HG02852 (cell line): Measurements from ENCODE around the gene WDR11.
A peak's percentile ranks its signal among the peaks of the same experiment; 100 is the strongest.
"Not testable (repeated sequence)": the region's sequence is repeated elsewhere in the genome, so short reads cannot be mapped to it uniquely, and the experiment has no call there.

Experiments
- ATAC-seq: cut with Tn5 transposase; IDR thresholded peaks from one replicate; pipeline ENCODE4 v1.9.1; 2021; ENCODE audit warnings: mild to moderate bottlenecking, moderate library complexity; ENCODE audit not compliant: unreplicated experiment

The WDR11 gene

GRCh38 chr10:120854388-120854787, 3.2 kb downstream of the WDR11 start:
- ATAC-seq = no peak

- ATAC-seq = no peak
Observed at GRCh38 chr10:120861178-120861855, 10.2 kb downstream of the WDR11 start.

GRCh38 chr10:120873741-120874140, 22.6 kb downstream of the WDR11 start:
- ATAC-seq = no peak

GRCh38 chr10:120883071-120883470, 31.9 kb downstream of the WDR11 start:
- ATAC-seq = no peak

GRCh38 chr10:120887482-120887881, 36.3 kb downstream of the WDR11 start:
- no peak for ATAC-seq

GRCh38 chr10:120891365-120891764, 40.2 kb downstream of the WDR11 start:
- no peak for ATAC-seq

- ATAC-seq = no peak
Observed at GRCh38 chr10:120894556-120894955, 43.4 kb downstream of the WDR11 start.

- ATAC-seq = no peak
Observed at GRCh38 chr10:120897343-120897742, 46.2 kb downstream of the WDR11 start.

GRCh38 chr10:120905268-120905667, 54.1 kb downstream of the WDR11 start:
- no peak for ATAC-seq

- ATAC-seq = no peak
Observed at GRCh38 chr10:120917521-120918250, 66.5 kb downstream of the WDR11 start.

GRCh38 chr10:120923886-120924285, 72.7 kb downstream of the WDR11 start:
- not testable (repeated sequence) for ATAC-seq

GRCh38 chr10:120926611-120927010, 75.4 kb downstream of the WDR11 start:
- no peak for ATAC-seq

GRCh38 chr10:120927352-120927751, 76.2 kb downstream of the WDR11 start:
- ATAC-seq = no peak

- no peak for ATAC-seq
Observed at GRCh38 chr10:120929166-120929565, 78.0 kb downstream of the WDR11 start.

GRCh38 chr10:120931423-120931822, 80.3 kb downstream of the WDR11 start:
- no peak for ATAC-seq

- ATAC-seq = no peak
Observed at GRCh38 chr10:120931999-120932398, 80.8 kb downstream of the WDR11 start.

GRCh38 chr10:120938822-120939221, 87.7 kb downstream of the WDR11 start:
- ATAC-seq = no peak

GRCh38 chr10:120940299-120940900, 89.2 kb downstream of the WDR11 start:
- ATAC-seq = no peak

- ATAC-seq = no peak
Observed at GRCh38 chr10:120941501-120941900, 90.3 kb downstream of the WDR11 start.

GRCh38 chr10:120942806-120943413, 91.7 kb downstream of the WDR11 start:
- peak; percentile 91 for ATAC-seq

GRCh38 chr10:120943542-120943941, 92.4 kb downstream of the WDR11 start:
- no peak for ATAC-seq
